HuH-7 (cell line): ENCODE data around the gene GRM8.
"Not testable (repeated sequence)": the region's sequence is repeated elsewhere in the genome, so short reads cannot be mapped to it uniquely, and the experiment has no call there.

Experiments
- DNase-seq: peaks from one replicate; pipeline ENCODE4 v3.0.0; 2011; ENCODE audit warnings: low spot score

Gene GRM8

DNA sequence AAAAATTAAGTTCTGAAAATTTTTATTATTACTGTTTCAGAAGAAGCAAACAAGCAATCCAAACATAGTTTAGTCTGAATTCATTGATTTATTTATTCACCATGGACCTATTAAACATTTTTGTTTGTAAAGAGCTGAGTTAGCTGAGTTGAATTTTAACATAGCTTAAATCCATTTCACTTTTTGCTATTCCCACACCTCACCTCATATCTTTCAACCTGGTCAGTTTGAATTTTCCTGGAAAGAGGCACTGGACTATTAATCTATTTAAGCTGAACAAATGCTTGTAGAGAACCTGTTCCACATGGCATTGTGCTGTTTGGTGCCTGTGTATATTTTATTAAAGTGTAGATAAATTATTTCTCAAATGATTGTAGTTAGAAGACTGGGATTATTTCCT is 344.2 kb downstream of the GRM8 start:
- DNase-seq = not testable (repeated sequence)

DNA sequence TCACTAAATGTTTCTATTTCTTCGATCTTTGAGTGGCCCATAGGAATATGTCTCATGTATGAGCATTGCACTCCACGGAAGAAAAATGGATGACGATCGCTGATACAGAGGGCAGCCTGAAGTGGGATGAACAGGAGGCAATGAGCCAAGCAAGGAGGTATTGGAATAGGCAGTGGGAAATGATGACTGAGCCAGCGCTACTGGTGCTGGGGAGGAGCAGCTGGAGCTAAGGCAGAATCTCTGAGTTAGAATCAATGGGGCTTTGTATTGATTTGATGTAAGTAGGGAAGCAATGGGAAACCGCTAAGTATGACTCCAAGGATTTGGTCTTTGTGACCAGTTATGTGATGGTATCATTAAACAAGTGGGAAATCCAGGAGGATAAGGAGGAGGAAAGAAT is 345.1 kb downstream of the GRM8 start:
- not testable (repeated sequence) for DNase-seq

DNA sequence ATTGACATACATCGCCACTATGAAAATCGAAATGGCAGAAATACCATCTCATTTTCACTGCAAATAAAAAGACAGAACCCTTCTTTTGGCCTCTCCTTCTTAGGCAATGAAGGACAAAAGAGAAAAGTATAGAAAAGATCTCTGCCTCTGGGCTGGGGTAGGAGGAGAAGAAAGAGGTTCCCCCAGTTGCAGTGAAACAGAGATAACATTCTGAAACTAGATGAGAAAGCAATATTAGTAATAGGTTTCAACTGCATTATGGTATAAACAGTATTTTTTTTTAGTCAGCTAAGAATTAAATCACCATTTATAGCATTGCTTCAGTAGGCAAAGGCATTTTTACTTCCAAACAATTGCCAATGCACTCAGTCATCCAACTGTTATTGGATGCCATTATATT is 347.5 kb downstream of the GRM8 start:
- not testable (repeated sequence) for DNase-seq

DNA sequence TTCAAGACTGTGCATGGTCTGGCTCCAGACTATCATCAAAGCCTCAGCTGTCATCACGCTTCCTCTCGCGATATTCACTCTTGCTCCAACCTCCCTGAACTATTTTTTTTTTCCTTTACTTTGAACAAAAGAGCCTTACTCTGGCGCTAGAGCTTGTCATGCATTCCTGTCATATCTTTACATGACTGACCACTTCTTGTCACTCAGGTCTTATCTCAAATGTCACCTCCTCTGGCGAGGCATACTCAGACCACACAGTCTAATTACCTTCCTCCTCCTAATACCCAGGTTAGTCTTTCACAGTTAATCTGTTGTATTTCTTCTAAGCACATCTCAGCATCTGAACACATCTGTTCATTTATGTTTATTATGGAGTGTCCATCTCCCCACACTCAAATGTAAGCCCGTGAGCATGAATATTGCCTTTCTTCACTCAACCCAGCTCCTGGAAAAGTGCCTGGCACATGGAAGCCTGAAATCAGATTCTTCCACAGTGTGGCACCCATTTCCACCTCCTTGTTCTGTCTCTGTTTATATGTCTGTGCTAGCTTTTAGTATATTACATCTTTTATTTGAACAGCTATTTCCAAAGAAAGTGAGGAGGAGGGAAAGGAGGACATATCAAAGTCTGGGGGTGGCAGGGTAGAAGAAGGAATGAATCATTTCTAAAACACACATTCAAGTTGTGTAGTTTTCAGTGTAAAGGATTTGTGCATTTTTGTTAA is 351.5 kb downstream of the GRM8 start:
- DNase-seq = not testable (repeated sequence)

DNA sequence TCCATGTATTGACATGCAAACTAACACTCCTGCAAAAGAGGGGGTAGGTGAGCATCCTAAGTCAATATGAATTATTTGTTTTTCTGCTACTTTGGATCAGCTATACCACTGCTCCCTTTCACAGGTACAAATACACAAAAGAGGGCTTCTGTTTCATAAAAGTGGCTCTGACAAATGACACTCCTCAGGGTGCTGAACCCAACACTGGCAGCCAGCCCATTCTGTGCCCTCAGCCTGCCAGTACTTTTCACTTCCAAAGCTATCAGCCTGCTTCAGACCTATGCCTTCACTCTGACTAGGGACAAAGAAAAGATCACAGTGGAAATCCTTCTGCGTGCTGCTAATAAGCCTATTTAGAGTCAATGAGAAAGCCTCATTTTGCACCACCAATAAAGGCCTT is 364.8 kb downstream of the GRM8 start:
- not testable (repeated sequence) for DNase-seq

DNA sequence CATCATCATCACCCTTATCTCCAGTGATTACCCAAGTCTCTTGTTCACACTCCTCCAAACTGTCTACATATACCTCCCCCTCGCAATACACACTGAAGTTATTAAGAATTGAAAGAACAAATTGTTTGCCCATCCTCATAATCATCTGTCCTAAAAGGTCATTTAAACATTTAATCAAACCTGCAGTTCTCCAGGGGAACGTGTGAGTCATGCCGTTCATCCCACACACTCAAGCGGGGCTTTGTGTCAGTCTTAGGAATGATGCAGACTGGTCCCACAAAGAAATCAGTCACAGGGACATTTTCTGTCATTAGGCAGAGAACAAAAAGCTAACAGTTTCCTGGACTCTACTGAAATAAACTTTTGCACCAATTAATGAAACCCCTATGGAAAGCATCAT is 365.2 kb downstream of the GRM8 start:
- DNase-seq = not testable (repeated sequence)

DNA sequence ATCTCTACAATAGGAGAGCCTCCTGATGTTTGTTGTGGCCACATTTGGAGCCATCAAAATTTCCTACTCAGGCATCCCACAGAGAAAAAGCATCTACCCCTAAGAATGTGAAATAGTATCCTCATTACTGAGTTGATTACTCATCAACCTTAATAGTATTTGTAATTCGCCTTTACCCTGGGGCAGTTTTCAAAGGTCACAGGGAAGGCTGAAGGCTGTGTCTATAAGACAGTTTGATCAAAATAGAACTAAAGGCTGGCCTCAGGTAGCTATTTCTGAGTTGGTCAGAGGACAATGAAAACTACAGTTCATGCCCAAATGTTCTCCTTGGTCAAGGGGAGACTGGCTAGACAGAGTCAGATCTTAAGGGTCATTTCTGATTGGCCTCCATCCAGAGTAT is 370.0 kb downstream of the GRM8 start:
- not testable (repeated sequence) for DNase-seq

DNA sequence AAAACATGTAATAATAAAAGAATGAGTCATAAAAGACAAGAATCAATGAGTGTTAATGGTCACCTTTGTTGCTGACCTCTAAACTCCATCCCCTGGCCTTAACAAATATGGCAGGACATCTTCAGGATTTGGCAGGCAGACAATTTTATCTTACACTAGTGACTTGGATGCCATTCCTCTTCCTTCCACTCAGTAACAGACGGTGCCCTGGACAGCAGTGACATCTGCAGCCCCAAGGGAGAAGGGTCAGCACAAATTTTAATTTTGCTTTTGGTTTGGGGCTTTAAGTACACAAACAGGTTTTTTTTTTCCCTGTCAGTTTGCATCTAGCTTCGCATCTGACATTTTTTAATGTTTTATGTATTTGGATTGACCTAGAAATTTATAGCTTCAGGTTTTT is 370.8 kb downstream of the GRM8 start:
- DNase-seq = not testable (repeated sequence)

DNA sequence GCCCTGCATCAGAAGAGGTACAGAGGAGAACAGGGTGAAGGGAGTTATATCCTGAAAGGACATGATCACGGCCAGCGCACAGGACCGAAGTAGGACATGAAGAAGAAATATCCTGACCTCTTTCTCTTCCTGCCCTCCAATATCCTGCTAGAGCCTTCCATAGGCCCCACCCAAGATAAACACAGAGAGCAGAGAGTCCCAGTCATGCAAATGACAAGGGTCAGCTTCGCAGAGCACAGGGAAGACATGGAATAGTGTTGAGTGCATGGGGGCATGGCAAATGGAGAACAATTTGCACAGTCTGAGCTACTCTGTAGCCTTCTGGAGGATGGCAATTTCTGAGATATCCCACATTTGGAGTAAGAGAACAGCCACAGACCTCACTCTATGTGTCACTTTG is 371.4 kb downstream of the GRM8 start:
- no peak for DNase-seq

DNA sequence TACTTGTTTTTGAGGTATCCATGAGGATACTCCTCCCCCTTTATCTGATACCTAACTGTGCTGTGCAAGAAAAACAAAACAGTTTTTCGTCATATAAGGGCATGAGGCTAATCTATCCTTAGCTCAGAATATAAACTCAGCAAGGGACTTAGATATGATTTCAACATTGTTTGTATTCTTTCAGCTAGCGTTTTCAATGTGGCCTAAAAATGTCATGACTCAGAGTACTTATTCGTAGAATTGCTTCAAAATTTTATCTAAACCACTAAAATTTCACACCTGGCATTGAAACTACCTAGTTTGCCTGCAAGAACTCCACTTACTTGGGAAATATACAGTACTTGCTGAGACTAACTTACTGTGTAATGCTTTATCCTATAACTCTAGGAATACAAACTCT is 376.2 kb downstream of the GRM8 start:
- not testable (repeated sequence) for DNase-seq

DNA sequence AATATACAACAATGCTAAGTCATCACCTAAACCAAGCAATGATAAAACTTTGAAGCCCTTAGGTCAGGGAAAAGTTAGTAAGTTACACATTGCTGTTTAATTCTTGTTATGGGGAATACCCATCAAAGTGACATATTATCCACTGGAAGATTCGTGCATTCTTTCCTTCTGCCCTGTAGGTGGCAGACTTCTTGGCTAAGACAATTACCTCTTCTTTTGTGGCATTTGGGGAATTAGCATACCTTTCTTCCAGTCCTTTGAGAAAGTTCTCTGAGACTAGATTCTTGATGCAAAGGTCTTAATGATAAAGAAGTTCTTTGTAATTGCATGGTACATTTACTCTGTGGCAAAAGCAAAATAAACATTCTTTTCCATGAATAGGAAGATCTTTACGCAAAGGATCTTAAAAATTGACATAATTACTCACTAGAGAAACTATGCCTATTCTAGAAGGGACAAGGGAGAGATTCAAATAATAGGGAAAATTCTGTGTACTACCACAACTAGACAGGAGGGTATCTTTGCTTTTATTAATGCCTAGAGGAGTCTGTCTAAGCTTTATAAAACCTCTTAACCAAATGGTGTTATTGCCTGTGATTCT is 395.9 kb downstream of the GRM8 start:
- DNase-seq = peak; percentile 12

DNA sequence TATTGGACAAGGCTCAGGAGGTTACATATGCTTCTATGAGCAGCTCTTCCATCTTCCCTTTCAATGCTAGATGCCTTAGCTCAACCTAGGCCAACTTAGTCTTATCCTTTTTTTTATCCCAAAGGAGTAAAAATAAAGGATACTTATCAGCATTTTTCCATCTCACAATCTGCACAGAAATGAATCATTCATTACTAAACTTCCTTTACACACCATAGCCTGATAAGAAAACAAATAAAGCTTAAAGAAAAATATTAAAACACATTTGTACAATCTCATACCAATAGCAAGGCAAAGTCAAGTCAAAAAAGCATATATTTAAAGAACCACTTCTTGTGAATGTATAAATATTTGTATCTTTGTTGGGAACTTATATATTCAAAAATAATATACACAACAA is 407.4 kb downstream of the GRM8 start:
- no peak for DNase-seq

DNA sequence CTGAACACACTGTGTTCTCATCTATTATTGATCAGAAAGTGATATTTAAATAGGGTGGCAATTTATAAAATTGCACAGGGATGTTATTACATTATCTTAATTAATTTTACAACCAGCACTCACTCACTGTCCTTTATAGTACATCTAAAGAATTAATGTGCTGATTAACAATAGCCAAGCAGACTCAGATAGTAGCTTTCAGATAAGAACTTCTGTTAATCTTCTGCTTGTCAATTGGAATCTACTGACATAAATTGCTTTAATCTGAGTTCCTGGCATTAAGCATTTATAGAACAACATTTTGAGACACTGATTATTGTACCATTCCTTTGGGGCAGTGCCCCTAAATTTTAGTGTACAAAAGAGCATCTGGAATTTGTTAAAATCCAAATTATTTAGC is 408.9 kb downstream of the GRM8 start:
- no peak for DNase-seq

DNA sequence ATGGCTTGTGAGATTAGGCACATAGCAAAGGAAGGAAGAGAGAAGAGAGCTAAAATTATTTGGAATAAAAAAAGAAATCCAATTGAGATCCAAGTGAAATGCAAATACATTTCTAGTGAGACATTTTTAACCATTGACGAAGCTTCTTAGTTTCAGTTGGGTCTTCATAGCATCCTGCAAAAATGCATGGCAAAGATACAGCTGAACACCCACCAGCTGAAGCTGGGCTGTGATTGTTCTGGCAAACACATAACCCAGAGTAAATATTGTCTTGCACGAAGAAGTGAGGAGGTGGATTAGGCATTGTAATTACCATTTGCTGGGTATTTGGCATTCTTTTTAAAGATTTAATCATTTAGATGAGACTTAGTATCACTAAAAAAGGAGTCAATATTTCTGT is 409.4 kb downstream of the GRM8 start:
- no peak for DNase-seq

DNA sequence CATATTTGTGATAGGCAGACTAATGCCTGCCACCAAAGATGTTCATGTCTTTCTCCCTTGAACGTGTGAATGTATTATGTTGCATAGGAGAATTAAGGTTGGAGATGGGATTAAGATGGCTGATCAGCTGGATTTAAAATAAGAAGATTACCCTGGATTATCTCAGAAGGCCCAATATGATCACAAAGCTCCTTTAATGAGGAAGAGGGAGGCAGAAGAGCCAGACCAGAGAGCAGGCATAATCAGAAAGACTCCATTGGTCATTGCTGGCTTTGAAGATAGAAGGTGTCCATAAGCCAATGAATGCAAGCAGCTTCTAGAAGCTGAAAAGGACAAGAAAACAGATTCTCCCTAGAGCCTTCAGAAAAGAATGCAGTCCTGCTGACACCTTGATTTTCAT is 410.3 kb downstream of the GRM8 start:
- no peak for DNase-seq

DNA sequence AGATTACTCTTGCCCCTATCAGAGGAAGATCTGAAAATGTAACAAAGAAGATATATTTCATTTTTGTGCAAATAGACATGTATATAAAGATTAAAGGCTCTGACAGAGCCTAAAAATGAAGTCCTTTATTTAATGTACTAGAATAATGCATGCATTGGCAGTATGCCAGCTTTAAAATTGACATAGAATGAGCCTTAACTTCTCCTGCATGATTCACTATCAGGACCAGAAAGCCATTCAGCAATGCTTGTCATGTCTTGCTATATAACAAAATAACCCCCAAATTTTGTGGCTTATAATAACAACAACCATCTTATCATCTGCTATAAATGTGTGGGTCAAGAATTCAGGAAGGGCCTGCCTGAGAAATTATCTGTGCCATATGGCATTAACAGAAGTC is 411.9 kb downstream of the GRM8 start:
- DNase-seq = no peak

DNA sequence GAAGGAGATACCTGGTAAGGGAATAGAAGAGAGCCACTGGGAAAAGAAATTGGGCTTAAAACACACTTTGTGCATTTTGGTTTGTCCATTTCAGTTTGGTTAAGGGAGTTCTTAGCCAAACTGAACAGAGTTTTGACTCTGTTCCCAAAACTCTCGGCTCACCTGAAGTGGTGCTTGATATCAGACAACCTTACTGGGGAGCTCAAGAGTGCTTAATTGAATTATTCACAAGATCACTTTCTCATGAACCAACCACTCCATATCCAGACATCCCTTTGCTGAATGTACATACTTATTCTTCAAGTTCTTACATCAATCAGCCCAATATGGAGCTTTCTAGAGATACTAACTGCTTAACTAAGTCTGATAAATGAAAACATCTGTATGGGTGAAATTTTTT is 413.1 kb downstream of the GRM8 start:
- no peak for DNase-seq

DNA sequence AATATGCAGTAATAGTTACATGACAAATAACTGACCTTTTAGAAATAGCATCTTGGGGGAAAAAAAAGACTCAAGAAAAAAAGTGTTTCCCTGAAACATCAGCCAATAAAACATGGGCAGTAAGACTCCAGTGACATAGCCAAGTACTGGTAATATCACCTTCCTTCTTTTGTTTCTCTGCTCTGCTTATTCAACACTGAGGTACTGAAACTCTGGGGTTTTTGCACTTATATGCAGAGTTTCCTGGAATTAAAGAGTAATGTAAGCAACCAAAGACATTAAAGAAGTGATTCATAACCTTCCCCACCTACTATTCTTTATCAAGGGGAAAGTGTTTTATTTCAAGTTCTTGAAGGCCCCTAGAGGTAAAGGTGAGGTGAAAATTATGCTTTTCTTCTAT is 414.5 kb downstream of the GRM8 start:
- no peak for DNase-seq

DNA sequence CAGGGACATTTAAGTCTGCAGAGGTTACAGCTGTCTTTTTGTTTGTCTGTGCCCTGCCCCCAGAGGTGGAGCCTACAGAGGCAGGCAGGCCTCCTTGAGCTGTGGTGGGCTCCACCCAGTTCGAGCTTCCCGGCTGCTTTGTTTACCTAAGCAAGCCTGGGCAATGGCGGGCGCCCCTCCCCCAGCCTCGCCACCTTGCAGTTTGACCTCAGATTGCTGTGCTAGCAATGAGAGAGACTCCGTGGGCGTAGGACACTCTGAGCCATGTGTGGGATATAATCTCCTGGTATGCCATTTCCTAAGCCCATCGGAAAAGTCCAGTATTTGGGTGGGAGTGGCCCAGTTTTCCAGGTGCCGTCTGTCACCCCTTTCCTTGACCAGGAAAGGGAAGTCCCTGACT is 421.5 kb downstream of the GRM8 start:
- not testable (repeated sequence) for DNase-seq

DNA sequence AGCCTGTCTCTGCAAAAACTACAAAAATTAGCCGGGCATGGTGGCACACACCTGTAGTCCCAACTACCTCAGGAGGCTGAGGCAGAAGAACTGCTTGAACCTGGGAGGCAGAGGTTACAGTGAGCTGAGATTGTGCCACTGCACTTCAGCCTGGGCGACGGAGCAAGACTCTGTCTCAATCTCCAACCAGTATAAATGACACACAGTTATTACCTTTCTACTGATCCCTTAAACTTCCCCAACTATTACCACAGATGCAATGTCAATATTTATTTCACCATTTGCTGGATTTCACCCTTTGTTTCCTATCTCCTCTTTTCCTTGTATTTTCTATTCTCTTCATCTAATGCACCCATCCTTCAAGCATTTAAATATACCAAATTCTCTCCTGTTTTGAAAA is 431.8 kb downstream of the GRM8 start:
- DNase-seq = no peak

DNA sequence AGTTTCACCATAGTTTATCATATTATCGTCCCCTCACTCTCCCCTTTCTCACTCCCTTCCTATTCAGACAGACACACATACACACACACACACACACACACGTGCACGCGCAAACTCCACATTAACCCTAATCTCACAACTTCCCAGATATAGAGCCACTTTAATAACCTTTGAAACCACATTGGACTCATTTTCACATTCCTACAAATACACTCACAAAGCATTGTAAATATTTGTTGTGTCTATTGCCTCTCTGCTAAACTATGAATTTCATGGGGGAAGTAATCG is 433.6 kb downstream of the GRM8 start:
- no peak for DNase-seq

DNA sequence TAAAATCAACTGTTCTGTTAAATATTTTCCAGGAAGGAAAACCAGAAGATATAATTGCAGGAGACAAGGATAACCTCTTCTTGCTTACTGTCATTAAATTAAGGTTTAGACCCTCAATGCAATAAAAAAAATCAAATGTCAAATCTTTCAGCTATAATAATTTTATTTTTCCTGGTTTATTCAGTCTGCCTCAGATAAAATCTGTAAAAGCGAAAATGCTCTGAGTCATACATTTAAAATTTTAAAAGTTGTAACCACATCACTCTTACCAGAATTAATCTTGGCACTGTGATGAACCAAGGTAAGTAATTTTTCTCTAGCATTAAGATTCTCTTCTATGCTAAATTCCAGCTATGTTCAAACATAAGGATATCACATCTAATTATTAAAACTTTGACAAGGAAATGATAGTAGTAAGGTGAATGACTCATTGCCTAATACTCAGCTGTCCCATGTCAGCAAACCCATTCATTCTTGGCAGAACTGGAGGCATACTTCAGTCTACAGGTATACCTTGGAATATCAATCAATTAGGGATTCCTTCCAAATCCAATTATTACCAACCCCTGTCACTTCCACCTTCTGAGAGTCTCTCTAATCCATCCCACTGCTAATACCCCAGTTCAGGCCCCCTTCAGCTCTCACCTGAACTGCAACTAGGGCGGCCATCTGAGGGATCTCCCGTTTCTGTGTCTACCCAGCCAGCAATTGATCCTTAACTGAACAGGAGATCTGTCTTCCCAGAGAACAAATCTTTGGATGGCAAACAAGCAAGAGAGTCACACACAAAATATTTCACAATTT is 434.1 kb downstream of the GRM8 start:
- DNase-seq = no peak

DNA sequence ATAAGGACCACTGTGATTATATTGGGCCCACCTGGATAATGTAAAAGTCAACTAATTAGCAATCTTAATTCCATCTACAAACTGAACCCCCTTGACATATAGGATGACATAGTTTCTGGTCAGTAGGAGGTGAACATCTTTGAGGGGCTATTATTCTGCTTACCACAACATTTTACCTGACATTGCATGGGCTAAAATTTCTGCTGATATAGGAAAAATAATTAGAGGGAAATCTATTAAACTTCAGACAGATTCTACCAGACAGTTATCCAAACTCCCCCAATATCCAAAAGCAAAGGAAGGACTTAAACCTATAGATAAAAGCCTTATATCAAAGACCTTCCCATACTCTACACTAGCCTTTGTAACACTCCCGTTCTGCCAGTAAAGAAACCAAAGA is 443.6 kb downstream of the GRM8 start:
- no peak for DNase-seq

DNA sequence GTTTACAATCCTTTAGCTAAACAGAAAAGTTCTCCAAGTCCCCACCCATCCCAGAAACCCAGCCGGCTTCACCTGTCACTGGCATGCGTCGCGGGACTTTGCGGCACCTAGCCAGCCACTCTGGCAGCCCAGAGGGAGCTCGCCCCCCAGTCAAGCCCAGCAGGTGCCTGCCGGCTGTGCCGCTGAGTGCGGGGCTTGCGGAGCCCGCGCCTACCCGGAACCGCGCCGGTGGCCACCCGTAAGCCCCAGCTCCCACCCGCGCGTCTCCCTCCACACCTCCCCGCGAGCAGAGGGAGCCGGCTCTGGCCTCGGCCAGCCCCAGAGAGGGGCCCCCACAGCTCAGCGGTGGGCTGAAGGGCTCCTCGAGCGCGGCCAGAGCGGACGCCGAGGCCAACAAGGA is 446.1 kb downstream of the GRM8 start:
- DNase-seq = no peak
